Psoas muscle (tissue), 8 donors: ENCODE results near the gene RAG1. TPM values are rescaled to one million over a fixed set of nuclear protein-coding genes. Genes with fewer than 3 reads are reported as not detected.

Experiments
- ATAC-seq, 4 donors: fragments of 200-7000 bp; cut with Tn5 transposase; one replicate each; pipeline ENCODE4 v1.9.1; 2020; ENCODE audit warnings: moderate library complexity in 3 of 4, mild to moderate bottlenecking in 2 of 4
- DNase-seq, 2 donors: peaks; one replicate each; pipeline ENCODE4 v3.0.0-alpha.2; 2020
- H3K27ac ChIP-seq: fragments of 200-600 bp; one replicate; pipeline ENCODE4 v1.8.0; 2022
- H3K27me3 ChIP-seq, 3 donors: fragments of 200-600 bp in 1 of 3; one replicate each; pipeline versions ENCODE4 v1.6.1 to v1.8.0; 2013 to 2022; ENCODE audit warnings: low read length in 2 of 3, mild to moderate bottlenecking in 2 of 3, moderate library complexity in 1 of 3; ENCODE audit not compliant: insufficient read depth in 3 of 3
- H3K36me3 ChIP-seq, 2 donors: fragments of 200-600 bp in 1 of 2; one replicate each; pipeline versions ENCODE4 v1.6.1 to v1.8.0; 2013 to 2022; ENCODE audit warnings: low read depth in 1 of 2, mild to moderate bottlenecking in 1 of 2, moderate library complexity in 1 of 2; ENCODE audit not compliant: insufficient read depth in 1 of 2
- H3K4me1 ChIP-seq: fragments of 200-600 bp; one replicate; pipeline ENCODE4 v1.8.0; 2022
- H3K4me3 ChIP-seq: fragments of 200-600 bp; one replicate; pipeline ENCODE4 v1.8.0; 2022; ENCODE audit warnings: mild to moderate bottlenecking
- H3K9me3 ChIP-seq: fragments of 200-600 bp; one replicate; pipeline ENCODE4 v1.8.0; 2022
- CTCF ChIP-seq: fragments of 200-600 bp; IDR thresholded peaks from one replicate; pipeline ENCODE4 v1.8.0; 2022; ENCODE audit warnings: antibody characterized with exemption
- WGBS, 3 donors: extraction: QIAGEN DNeasy Blood & Tissue Kit; methylation state at CpG; one replicate each; pipeline versions ENCODE4 v1.1.6 to v1.1.7; 2013; 5-methylcytosine and 5-hydroxymethylcytosine counted together
- intact Hi-C, 2 donors: fragments of 100-400 bp; cut with DNase I; formaldehyde crosslinking; loops; one replicate each; pipeline versions ENCODE4 v1.11.0 to v1.14.2; 2022
- polyA plus RNA-seq, 3 donors: library from polyadenylated mRNA; stranded (reverse); fragments of 200-250 nt; gene quantifications; one replicate each; pipeline ENCODE4 v1.2.3, GENCODE V29; 2013
- total RNA-seq, 4 donors: library from RNA; stranded (reverse); fragmentation: NEBNext Ultra II Directional in 2 of 4; extraction: Animal tissue kit (Norgen Biotek cat#: 25700) in 2 of 4; gene quantifications; one replicate each; pipeline versions ENCODE4 v1.2.1 to v1.2.4, GENCODE V29; 2021 to 2023
- donor health status: healthy with polysubstance abuse.
- donor health status: DM: no; HTN: no; CAD: no; lungs with moderate emphysema.
- donor health status: Bipolar disorder and iron deficiency.
- donor health status: healthy.
- donor health status: DM: yes; HTN: yes; CAD: no.
- donor health status: DM: no; HTN: no; CAD: no.
- donor health status: DM: no; HTN: no; CAD: no.
- donor health status: DM: yes; HTN: yes; CAD: no.

Gene RAG1
- total and polyA plus RNA-seq, 7 donors: 0.04 to 1.7 (median 0.44) TPM

DNA sequence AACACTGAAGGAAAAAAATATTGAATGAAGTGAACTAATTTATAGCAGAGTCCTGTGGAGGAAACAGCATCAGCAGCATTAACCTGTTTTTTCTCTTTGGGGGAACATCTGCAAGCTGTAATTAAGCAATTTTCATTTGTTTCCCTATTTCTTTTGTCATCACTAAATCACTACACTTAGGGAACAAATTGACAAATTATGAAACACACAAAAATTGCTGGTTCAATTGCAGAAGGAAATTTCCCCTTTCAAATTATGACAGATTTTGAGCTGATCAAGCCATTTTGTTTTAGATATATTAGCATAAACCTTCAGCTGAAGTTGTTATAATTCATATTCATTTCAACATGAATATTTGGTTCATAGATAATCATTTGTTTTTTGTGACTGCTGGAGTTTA is 52.4 kb downstream of the RAG1 start:
- no peaks in the 10 kb centered on the region for H3K27me3 ChIP-seq
- H3K27ac ChIP-seq: no peak overlapping the region
- DNase-seq (no peak), ATAC-seq (no peak)
- no peaks in the 10 kb centered on the region for H3K9me3 ChIP-seq
- intact Hi-C loops: loop anchor here in 1 of 2 donors (5.0 kb wide), 1 partner anchor 58 kb away; no protein-coding TSS in a partner anchor
- no peaks in the 10 kb centered on the region for H3K36me3 ChIP-seq
- H3K4me1 ChIP-seq: peaks cover 13% of the 10 kb centered on the region
- peak overlapping the region; percentile 26 for H3K4me3 ChIP-seq
- no peak for TF ChIP-seq CTCF

DNA sequence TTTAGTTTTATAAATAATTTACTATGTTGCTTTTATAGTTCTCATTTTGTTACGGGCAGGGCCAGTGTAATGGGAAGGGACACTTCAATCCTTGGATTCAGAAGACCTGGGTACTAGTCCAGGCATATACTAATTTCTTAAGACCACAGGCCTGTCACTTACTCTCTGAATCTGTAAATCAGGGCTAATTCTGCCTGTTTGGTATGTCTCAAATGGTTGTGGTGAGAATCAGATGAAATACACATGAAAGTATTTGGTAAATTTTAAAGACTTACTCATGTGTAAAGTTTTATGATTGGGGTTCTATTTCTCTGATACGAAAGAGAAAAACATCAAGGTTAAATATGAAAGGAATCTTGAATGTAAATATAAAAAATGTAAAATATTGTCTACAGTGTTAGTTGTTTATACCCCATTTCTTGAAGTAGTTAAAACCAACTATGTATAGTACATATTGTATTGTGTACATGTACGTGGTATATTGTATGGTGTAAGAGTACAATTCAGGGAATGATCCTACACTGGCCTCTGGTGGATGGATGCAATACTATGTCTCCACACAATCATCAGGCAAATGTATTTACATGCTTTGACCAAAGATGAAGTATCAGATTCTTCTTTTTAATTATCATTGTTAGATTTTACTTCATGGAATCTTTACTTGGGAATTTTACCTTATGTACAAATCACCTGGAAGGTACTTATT is 54.8 kb downstream of the RAG1 start:
- Histone ChIP-seq H3K4me1 (peaks cover 13% of the 10 kb centered on the region), H3K27ac (no peak overlapping the region), H3K36me3 (no peaks in the 10 kb centered on the region), H3K9me3 (no peaks in the 10 kb centered on the region), H3K27me3 (no peaks in the 10 kb centered on the region), H3K4me3 (no peak overlapping the region)
- DNase-seq (no peak), ATAC-seq (peak in 2 of 4 donors; percentile 54 to 57)
- intact Hi-C loops: loop anchor here in 1 of 2 donors (5.0 kb wide), 1 partner anchor 60 kb away; no protein-coding TSS in a partner anchor
- peak; percentile 40 for TF ChIP-seq CTCF
- 84 to 85% (median 84%) methylated on average over 3 of the region's 3 CpGs for WGBS, 3 donors

- Histone ChIP-seq H3K4me3 (no peak overlapping the region), H3K36me3 (no peaks in the 10 kb centered on the region), H3K4me1 (peaks cover 13% of the 10 kb centered on the region), H3K27ac (no peak overlapping the region), H3K27me3 (no peaks in the 10 kb centered on the region), H3K9me3 (no peaks in the 10 kb centered on the region)
- intact Hi-C loops: loop anchor here in 1 of 2 donors (5.0 kb wide), 1 partner anchor 61 kb away; no protein-coding TSS in a partner anchor
- no peak for ATAC-seq
- 96 to 99% (median 98%) methylated on average over 5 of the region's 5 CpGs for WGBS, 3 donors
- TF ChIP-seq CTCF: no peak
- DNase-seq: no peak
Measured at GRCh38 chr11:36623494-36623893, 55.7 kb downstream of the RAG1 start.

GRCh38 chr11:36627006-36627405 is 59.2 kb downstream of the RAG1 start:
- Histone ChIP-seq H3K27ac (no peak overlapping the region), H3K4me1 (no peaks in the 10 kb centered on the region), H3K4me3 (no peak overlapping the region), H3K9me3 (no peaks in the 10 kb centered on the region), H3K36me3 (no peaks in the 10 kb centered on the region), H3K27me3 (no peaks in the 10 kb centered on the region)
- DNase-seq (no peak), ATAC-seq (no peak)
- intact Hi-C loops: no loop called here
- TF ChIP-seq CTCF: no peak
- 92 to 95% (median 92%) methylated on average over 1 of the region's 1 CpG for WGBS, 3 donors

DNA sequence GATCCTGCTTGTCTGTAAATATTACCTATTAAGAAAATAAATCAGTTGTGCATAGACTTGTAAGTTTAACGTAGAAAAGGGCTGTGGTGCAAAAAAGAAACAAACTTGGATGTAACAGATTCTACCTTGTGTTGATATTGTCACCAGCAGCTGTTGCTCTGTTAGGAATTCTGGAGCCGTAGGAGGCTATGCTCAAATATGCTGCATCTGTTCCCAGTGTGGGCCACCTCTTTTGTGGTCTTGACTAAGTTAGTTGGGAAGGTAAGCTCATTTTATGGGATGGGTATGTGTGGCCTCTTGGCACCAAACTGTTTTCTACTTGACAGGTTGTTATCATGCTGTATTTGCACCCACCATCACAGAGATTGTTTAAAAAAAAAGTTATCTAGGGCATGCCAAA is 59.7 kb downstream of the RAG1 start:
- Histone ChIP-seq H3K27me3 (no peaks in the 10 kb centered on the region), H3K36me3 (no peaks in the 10 kb centered on the region), H3K9me3 (no peaks in the 10 kb centered on the region), H3K4me1 (no peaks in the 10 kb centered on the region), H3K4me3 (no peak overlapping the region), H3K27ac (no peak overlapping the region)
- WGBS, 3 donors: 48 to 78% (median 51%) methylated on average over 2 of the region's 2 CpGs
- DNase-seq (no peak), ATAC-seq (no peak)
- TF ChIP-seq CTCF: no peak
- intact Hi-C loops: no loop called here
